Uterus (tissue), 2 donors: ENCODE results near the gene FIZ1.

ENCODE experiments used
- CTCF ChIP-seq, 4 experiments: fragments of 200-600 bp in 2 of 4; fragments of 450-650 bp in 2 of 4; sonication (generic) in 2 of 4; IDR thresholded peaks; one replicate each; pipeline ENCODE4 v1.5.1; 2016 to 2019; ENCODE audit warnings: antibody characterized with exemption in 4 of 4, mild to moderate bottlenecking in 2 of 4, moderate library complexity in 1 of 4
- POLR2A ChIP-seq, 2 donors: fragments of 450-650 bp; IDR thresholded peaks; one replicate each; pipeline ENCODE4 v1.6.1; 2016; ENCODE audit warnings: antibody characterized with exemption in 2 of 2, mild to moderate bottlenecking in 1 of 2, moderate library complexity in 1 of 2

GRCh38 chr19:55542292-55542855 lies 56.9 kb downstream of the FIZ1 start:
- TF ChIP-seq CTCF (IDR thresholded peaks at IDR 0.05): no peak
- no peak for TF ChIP-seq POLR2A (IDR thresholded peaks at IDR 0.05)
